ENCODE data around the gene FBXO36. TPM values are rescaled to one million over a fixed set of nuclear protein-coding genes. Genes with fewer than 3 reads are reported as not detected.

Gene FBXO36
- total and polyA plus RNA-seq, 2 of the 4 experiments (the other 2 are of a cell fraction), result 1.3 to 2.2 TPM

DNA sequence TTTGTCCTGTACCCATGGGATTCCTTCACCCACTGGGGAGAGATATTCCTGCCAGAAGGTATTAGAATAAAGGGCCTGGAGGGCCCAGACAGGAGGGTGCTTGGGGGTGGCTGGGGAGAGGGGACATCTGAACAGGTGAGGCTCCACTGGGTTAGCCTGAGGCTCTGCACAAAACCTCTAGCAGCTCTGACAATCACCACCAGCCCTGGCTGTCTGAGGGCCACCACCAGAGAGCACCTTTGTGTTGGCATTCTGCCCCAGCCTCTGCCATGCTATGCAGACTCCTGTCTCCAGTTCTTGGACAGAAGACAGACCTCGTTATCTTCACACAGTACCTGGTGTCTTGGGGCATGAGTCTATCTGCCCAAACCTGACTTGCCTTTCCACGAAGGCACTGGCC, 121.2 kb downstream of the FBXO36 start:
- intact Hi-C loops (cut with micrococcal nuclease), result no loop called here
- Histone ChIP-seq H4K91ac (ENCODE audit: insufficient read depth, low read depth, low read length) (no peak overlapping the region), H3K4me3 (ENCODE audit: insufficient read depth, low read depth, low read length) (no peak overlapping the region), H3K18ac (ENCODE audit: low read depth, low read length) (no peak overlapping the region), H3K56ac (ENCODE audit: extremely low read depth, insufficient read depth, low read length) (no peak overlapping the region), H2AK9ac (replicated peaks; ENCODE audit: low read depth, low read length, poor library complexity) (no peak overlapping the region), H3K9ac (ENCODE audit: low read depth, low read length) (no peak overlapping the region), H3K27me3 (ENCODE audit: control insufficient read depth, insufficient read depth, low read length) (no peaks in the 10 kb centered on the region), H2BK20ac (ENCODE audit: low read depth, low read length) (no peak overlapping the region), H3K23ac (ENCODE audit: low read depth, low read length) (no peak overlapping the region), H4K20me1 (ENCODE audit: insufficient read depth, low read length) (no peaks in the 10 kb centered on the region), H3K9me1 (ENCODE audit: insufficient read depth, low read length) (no peaks in the 10 kb centered on the region), H2BK5ac (ENCODE audit: low read depth, low read length, poor library complexity, severe bottlenecking) (no peak overlapping the region), H2BK15ac (ENCODE audit: low read depth, low read length) (no peak overlapping the region), H3K4me2 (ENCODE audit: low read depth, low read length) (no peak overlapping the region), H3K79me1 (ENCODE audit: low read depth in 1 of 2, low read length in 2 of 2) (no peaks in the 10 kb centered on the region), H3K9me3 (ENCODE audit: control insufficient read depth, insufficient read depth, low read length) (no peaks in the 10 kb centered on the region), H3K4me1 (ENCODE audit: control insufficient read depth, insufficient read depth, low read length) (no peaks in the 10 kb centered on the region), H3K27ac (ENCODE audit: insufficient read depth, low read length) (no peak overlapping the region), H3K4ac (ENCODE audit: low read depth, low read length) (no peak overlapping the region), H2AFZ (replicated peaks; ENCODE audit: low read length, poor library complexity) (no peak overlapping the region), H2BK120ac (ENCODE audit: low read depth, low read length) (no peak overlapping the region), H3K14ac (replicated peaks; ENCODE audit: low read depth, low read length) (no peak overlapping the region; the same call in 1 of the 2 replicates), H4K8ac (ENCODE audit: low read depth in 2 of 2, low read length in 2 of 2) (no peak overlapping the region), H4K5ac (ENCODE audit: low read depth, low read length) (no peak overlapping the region), H2AK5ac (ENCODE audit: low read depth, low read length) (no peak overlapping the region), H3K36me3 (ENCODE audit: control insufficient read depth, insufficient read depth, low read length) (no peaks in the 10 kb centered on the region)
- DNase-seq (no peak), ATAC-seq (ENCODE audit: low read depth) (no peak)
- in situ Hi-C loops (cut with MboI; ENCODE audit: low sequenced_read_pairs), result no loop called here
- BruUV-seq (replicated peaks), result no TSS peak
- TF ChIP-seq NFE2L2 (IDR thresholded peaks at IDR 0.05; ENCODE audit: low read depth, low read length), result no peak
- no peak for TF ChIP-seq SMC3 (IDR thresholded peaks at IDR 0.05; ENCODE audit: low read depth, low read length)
- no peak for TF ChIP-seq CEBPB (IDR thresholded peaks at IDR 0.05; ENCODE audit: low read depth, low read length)
- no CpG with 5 or more reads among the region's 2 CpGs for WGBS, 2 experiments (ENCODE audit: extremely low coverage in 2 of 2, insufficient read length in 1 of 2)
- dilution Hi-C loops (cut with HindIII; ENCODE audit: low sequenced_read_pairs, unreplicated experiment), result no loop called here
- ChIA-PET CTCF (no interaction called here), POLR2A (ENCODE audit: unreplicated experiment) (no interaction called here)

Data from IMR-90 (cell line).